Forelimb muscle (tissue), 1 donor: ENCODE results near the gene CACNA1I. TPM values are rescaled to one million over a fixed set of nuclear protein-coding genes. Genes with fewer than 3 reads are reported as not detected.

Source experiments
- DNase-seq: peaks from one replicate; pipeline ENCODE4 v3.0.0-alpha.2; 2013; ENCODE audit warnings: low read depth
- polyA plus RNA-seq: library from polyadenylated mRNA; unstranded; fragments of 120-200 nt; gene quantifications from one replicate; pipeline ENCODE4 v1.2.1, GENCODE V29; 2013; ENCODE audit not compliant: insufficient read length

Gene CACNA1I
- polyA plus RNA-seq, 1 donor, result 0.10 TPM

GRCh38 chr22:39666495-39666894 lies 95.9 kb downstream of the CACNA1I start:
- DNase-seq, result no peak

- DNase-seq, result no peak
Observed at GRCh38 chr22:39666926-39667325, 96.4 kb downstream of the CACNA1I start.

GRCh38 chr22:39669432-39669831 lies 98.9 kb downstream of the CACNA1I start:
- DNase-seq, result no peak

DNA sequence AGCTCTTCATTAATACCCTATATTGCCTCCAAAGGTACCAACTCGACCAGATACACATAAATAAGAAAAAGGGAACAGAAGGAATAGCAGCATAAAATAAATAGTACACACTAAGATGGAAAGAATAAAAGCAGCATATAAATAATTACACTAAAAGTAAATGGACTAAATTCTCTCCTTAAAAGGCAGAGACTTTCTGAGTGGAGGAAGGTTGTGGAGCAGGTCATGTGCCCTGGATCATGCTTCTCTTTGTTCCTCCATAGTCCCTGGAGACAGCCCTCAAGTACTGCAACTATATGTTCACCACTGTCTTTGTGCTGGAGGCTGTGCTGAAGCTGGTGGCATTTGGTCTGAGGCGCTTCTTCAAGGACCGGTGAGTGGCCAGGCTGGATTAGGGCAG lies 101.4 kb downstream of the CACNA1I start:
- no peak for DNase-seq

GRCh38 chr22:39674536-39674935 lies 104.0 kb downstream of the CACNA1I start:
- no peak for DNase-seq

DNA sequence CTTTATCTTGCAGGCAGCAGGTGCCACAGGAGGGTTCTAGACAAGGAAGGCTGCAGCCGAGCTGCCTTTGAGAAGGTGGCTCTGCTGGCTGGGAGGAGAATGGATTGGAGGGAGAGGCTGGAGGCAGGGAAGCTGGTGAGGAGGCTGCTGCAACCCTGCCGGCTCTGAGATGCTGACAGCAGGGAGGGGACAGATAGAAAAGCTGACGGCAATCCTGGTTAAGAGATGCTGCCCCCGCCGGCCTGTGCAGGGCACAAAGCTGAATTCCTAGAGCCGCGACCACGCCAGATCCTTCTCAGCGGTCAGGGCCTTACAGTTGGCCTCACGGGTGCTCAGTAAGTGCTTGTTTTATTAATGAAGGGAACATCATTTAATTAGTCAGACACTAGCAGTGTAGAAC lies 105.4 kb downstream of the CACNA1I start:
- DNase-seq, result no peak

GRCh38 chr22:39677967-39678366 lies 107.4 kb downstream of the CACNA1I start:
- no peak for DNase-seq

GRCh38 chr22:39678862-39679490 lies 108.4 kb downstream of the CACNA1I start:
- DNase-seq, result no peak

GRCh38 chr22:39679652-39680051 lies 109.1 kb downstream of the CACNA1I start:
- no peak for DNase-seq

DNA sequence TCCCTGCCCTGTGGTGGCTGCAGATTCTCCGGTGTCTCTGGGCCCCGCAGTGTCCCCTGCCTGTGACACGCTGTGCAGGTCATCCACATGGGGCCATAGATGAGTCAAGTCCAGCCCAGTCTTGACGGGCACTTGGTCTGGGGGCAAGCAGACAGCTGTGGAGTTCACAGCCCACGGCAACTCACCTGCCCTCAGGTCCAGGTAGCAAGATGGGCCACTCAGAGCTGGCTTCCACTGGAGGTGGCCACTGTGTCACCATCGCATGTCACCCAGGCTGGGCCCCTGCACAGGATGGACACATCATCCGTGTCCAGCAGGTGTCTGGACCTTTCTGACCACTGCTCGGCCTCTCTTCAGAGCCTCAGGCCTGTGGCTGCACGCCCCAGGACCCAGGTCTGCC lies 109.9 kb downstream of the CACNA1I start:
- no peak for DNase-seq

DNA sequence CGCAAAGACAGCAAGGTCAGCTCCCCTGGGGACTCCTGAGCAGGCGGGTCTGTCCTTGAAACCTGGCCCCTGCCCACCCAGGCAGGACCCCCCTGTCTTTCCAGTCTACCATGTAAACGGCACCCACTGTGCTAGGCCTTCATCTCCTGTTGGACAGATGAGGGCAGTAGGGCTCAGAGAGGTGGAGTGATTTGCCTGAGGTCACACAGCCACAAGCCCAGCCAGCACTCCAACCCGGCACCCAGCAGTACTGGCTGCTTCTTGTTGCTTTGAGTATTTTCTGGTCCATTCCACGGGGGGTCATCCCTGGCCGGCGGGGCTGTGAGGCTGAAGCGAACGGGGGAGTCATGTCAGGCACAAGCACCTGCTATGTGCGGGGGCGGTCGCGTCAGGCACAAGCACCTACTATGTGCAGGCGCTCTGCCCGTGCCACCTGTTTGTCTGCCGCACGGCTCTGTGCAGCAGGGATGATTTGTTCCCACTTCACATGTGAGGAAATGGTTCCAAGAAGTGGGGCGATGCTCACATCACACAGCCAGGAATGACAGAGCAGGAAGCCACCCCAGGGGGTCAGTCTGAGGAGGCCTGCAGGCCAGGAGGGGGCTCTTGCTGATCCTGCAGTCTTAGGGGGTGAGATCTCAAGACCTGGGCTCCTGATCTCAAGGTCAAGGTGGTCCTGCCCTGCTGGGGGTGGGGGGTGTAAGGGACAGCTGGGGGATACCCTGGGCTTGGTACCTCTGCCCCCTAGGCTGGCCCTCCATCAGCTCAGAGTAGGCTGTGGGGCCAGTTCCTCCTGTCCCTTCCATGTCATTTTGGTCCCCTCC lies 110.7 kb downstream of the CACNA1I start:
- DNase-seq, result no peak

DNA sequence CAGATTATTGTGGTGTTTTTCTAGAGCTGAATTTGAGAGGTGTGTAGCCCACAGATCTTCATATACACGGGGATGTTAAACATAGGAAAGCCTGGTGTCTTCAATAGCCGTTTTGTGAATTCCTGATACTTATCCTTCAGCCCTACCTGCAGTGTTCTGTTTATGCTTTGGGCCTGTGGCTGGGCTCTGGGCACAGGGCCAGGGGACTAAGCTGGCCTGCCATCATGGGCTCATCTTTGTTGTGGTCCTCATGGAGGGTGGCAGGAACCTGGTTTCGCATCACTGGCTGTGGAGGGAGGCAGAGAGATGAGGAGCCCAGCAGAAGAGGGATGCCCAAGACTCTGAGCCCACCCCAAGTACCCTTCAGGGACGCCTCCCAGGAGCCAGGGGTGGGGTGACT lies 112.4 kb downstream of the CACNA1I start:
- DNase-seq, result no peak

GRCh38 chr22:39683639-39684038 lies 113.1 kb downstream of the CACNA1I start:
- DNase-seq, result no peak

GRCh38 chr22:39684702-39685281 lies 114.2 kb downstream of the CACNA1I start:
- DNase-seq, result no peak

GRCh38 chr22:39685336-39686177 lies 115.0 kb downstream of the CACNA1I start:
- no peak for DNase-seq

GRCh38 chr22:39686178-39686620 lies 115.6 kb downstream of the CACNA1I start:
- no peak for DNase-seq

GRCh38 chr22:39686776-39687525 lies 116.4 kb downstream of the CACNA1I start:
- DNase-seq, result no peak

DNA sequence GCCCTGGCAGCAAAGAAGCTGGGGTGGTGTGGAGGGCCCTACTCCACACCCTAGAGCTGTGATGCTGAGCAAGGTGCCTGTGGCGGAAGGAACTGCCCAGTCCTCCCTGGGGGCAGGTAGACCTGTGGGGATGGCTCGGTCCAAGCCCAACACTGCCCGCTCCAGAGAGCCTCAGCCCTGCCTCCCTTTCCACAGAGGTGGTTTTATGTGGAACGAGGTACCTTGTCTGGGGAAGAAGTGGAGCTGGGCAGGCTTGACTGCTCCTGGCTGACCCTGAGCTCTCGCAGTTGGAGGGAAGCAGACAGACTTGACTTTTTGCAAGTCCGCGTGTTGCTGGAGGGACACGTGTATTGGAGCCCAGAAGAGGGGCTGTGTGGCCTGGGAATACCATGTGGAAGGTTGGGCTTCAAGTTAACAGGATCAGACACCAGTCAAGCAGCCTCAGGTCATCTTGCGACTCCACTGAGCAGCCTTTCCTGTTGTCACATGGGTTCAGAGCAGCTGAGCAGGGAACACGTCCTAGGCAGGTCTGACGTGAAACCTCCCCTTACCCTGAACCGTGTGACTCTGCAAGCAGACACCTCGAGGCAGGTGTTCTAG lies 117.7 kb downstream of the CACNA1I start:
- DNase-seq, result no peak

DNA sequence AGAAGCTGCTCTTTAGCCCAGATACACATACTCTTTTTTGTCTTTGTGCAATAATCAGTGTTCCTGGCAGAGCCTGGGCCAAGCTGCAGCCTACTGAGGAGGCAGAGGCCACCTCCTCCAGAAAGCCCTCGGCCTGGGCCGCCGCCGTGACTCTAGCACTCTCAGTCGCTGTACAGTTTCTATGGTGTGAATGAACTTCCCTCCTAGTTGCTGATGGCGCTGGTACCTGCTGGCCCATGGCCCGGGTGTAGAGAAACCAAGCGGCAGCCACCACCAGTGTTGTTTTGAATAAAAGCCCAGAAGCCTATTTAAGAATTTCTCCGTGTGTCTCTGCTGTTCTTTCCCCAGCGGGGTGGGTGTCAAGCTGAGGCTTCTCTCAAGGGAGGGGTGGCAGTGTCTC lies 118.9 kb downstream of the CACNA1I start:
- DNase-seq, result no peak

- no peak for DNase-seq
Observed at GRCh38 chr22:39690881-39691605, 120.5 kb downstream of the CACNA1I start.
